HCT116 (cell line): Measurements from ENCODE around the gene GALK2. TPM values are rescaled to one million over a fixed set of nuclear protein-coding genes. Genes with fewer than 3 reads are reported as not detected.

Source experiments
- ATAC-seq: fragments of 200-7000 bp; cut with Tn5 transposase; 2 replicates; pipeline ENCODE4 v1.9.1; 2020; ENCODE audit warnings: mild to moderate bottlenecking, moderate library complexity
- BruUV-seq: library from RNA; stranded (reverse); fragments of 400-500 nt; replicated peaks from 2 replicates; lab custom pipeline; 2021; lab: Mats Ljungman, UMichigan
- CTCF ChIA-PET: fragments of 300-600 bp; sonication (Branson Sonifier 250); formaldehyde crosslinking; loops from one replicate; lab custom pipeline; 2021; ENCODE audit warnings: antibody characterized with exemption; lab: Charles Lee
- POLR2A ChIA-PET: fragments of 300-600, 350-600 bp; sonication (Branson Sonifier 250); formaldehyde crosslinking; loops from one replicate; lab custom pipeline; 2021; ENCODE audit warnings: antibody characterized with exemption; lab: Charles Lee
- RAD21 ChIA-PET, 2 experiments: fragments of 300-600 bp; sonication (Branson Sonifier 250); formaldehyde crosslinking; loops; one replicate each; lab custom pipeline; 2023; ENCODE audit warnings: low total read pairs in 2 of 2; ENCODE audit not compliant: uncharacterized antibody in 2 of 2, unreplicated experiment in 2 of 2, low non-redundant PET in 1 of 2; lab: Charles Lee
- DNase-seq: peaks from one replicate; pipeline ENCODE4 v3.0.0-alpha.2; 2010; ENCODE audit warnings: low read depth, low spot score
- H2AFZ ChIP-seq: fragments of 200-600 bp; shearing (Covaris generic), sonication (generic); 2 replicates; pipeline ENCODE4 v1.6.1; 2017; ENCODE audit warnings: low read depth, mixed run types, mixed read lengths, antibody characterized with exemption, low read length; ENCODE audit not compliant: poor library complexity, severe bottlenecking
- H3K27ac ChIP-seq: 2 replicates; pipeline ENCODE4 v1.5.1; 2012; ENCODE audit warnings: low read depth, low read length
- H3K27me3 ChIP-seq: fragments of 200-600 bp; sonication (generic); 2 replicates; pipeline ENCODE4 v1.6.1; 2016; ENCODE audit warnings: mixed run types, low read length, mixed read lengths; ENCODE audit not compliant: insufficient read depth
- H3K36me3 ChIP-seq, 2 experiments: fragments of 200-500 bp in 1 of 2; fragments of 200-600 bp in 1 of 2; sonication (Bioruptor generic) in 1 of 2; sonication (generic) in 1 of 2; 2 replicates each; pipeline versions ENCODE4 v1.5.1 to v1.6.1; 2014 to 2016; ENCODE audit warnings: low read length in 2 of 2, inconsistent platforms in 1 of 2, mixed read lengths in 1 of 2, mixed run types in 1 of 2; ENCODE audit not compliant: insufficient read depth in 2 of 2, control insufficient read depth in 1 of 2
- H3K4me1 ChIP-seq, 2 experiments: fragments of 200-600 bp in 1 of 2; sonication (generic) in 1 of 2; 2 replicates each; pipeline versions ENCODE4 v1.5.1 to v1.6.1; 2012 to 2017; ENCODE audit warnings: low read length in 2 of 2, inconsistent platforms in 1 of 2, mild to moderate bottlenecking in 1 of 2, mixed read lengths in 1 of 2, mixed run types in 1 of 2, moderate library complexity in 1 of 2; ENCODE audit not compliant: insufficient read depth in 2 of 2, control insufficient read depth in 1 of 2
- H3K4me2 ChIP-seq: fragments of 200-600 bp; sonication (generic); 2 replicates; pipeline ENCODE4 v1.6.1; 2017; ENCODE audit warnings: mixed run types, low read length, mixed read lengths
- H3K4me3 ChIP-seq, 2 experiments: fragments of 200-600 bp in 1 of 2; sonication (generic) in 1 of 2; replicated peaks in 1 of 2; 2 replicates each; pipeline ENCODE4 v1.5.1; 2011 to 2016; ENCODE audit warnings: low read length in 2 of 2, control low read depth in 1 of 2, low read depth in 1 of 2, mild to moderate bottlenecking in 1 of 2, mixed read lengths in 1 of 2, mixed run types in 1 of 2
- H3K79me2 ChIP-seq: fragments of 200-600 bp; sonication (generic); 2 replicates; pipeline ENCODE4 v1.6.1; 2017; ENCODE audit warnings: mild to moderate bottlenecking, mixed run types, low read length, moderate library complexity, mixed read lengths; ENCODE audit not compliant: insufficient read depth
- H3K9ac ChIP-seq: fragments of 200-600 bp; sonication (generic); 2 replicates; pipeline ENCODE4 v1.6.1; 2016; ENCODE audit warnings: low read length, mixed read lengths
- H3K9me2 ChIP-seq: fragments of 200-600 bp; sonication (generic), shearing (Covaris generic); 2 replicates; pipeline ENCODE4 v1.6.1; 2017; ENCODE audit warnings: mixed run types, mild to moderate bottlenecking, moderate library complexity; ENCODE audit not compliant: insufficient read depth
- H3K9me3 ChIP-seq, 2 experiments: fragments of 200-500 bp in 1 of 2; fragments of 200-600 bp in 1 of 2; sonication (Bioruptor generic) in 1 of 2; sonication (generic) in 1 of 2; 2 replicates each; pipeline ENCODE4 v1.6.1; 2014 to 2017; ENCODE audit warnings: low read length in 2 of 2, mixed read lengths in 2 of 2, inconsistent platforms in 1 of 2, low read depth in 1 of 2, mild to moderate bottlenecking in 1 of 2, mixed run types in 1 of 2, moderate library complexity in 1 of 2; ENCODE audit not compliant: control insufficient read depth in 1 of 2, insufficient read depth in 1 of 2
- H4K20me1 ChIP-seq: fragments of 200-600 bp; sonication (generic), shearing (Covaris generic); 2 replicates; pipeline ENCODE4 v1.6.1; 2017; ENCODE audit warnings: mixed run types, mild to moderate bottlenecking, moderate library complexity; ENCODE audit not compliant: insufficient read depth
- CBX3 ChIP-seq: IDR thresholded peaks from 2 replicates; pipeline ENCODE4 v1.6.1; 2012; ENCODE audit warnings: low read depth
- CEBPB ChIP-seq: IDR thresholded peaks from 2 replicates; pipeline ENCODE4 v1.6.1; 2012; ENCODE audit warnings: low read depth
- CTCF ChIP-seq, 3 experiments: fragments of 200-600 bp in 1 of 3; sonication (generic) in 1 of 3; IDR thresholded peaks in 2 of 3; conservative IDR thresholded peaks in 1 of 3; 2 replicates each; pipeline ENCODE4 v1.5.1; 2012 to 2017; ENCODE audit warnings: low read depth in 2 of 3, low read length in 2 of 3, antibody characterized with exemption in 1 of 3, borderline replicate concordance in 1 of 3, control low read depth in 1 of 3, mild to moderate bottlenecking in 1 of 3, mixed read lengths in 1 of 3, mixed run types in 1 of 3, moderate library complexity in 1 of 3; ENCODE audit not compliant: insufficient read depth in 1 of 3
- EGR1 ChIP-seq: IDR thresholded peaks from 2 replicates; pipeline ENCODE4 v1.6.1; 2012; ENCODE audit warnings: low read depth
- EZH2 ChIP-seq: fragments of 200-600 bp; sonication (generic); IDR thresholded peaks from 2 replicates; pipeline ENCODE4 v1.6.1; 2017; ENCODE audit warnings: antibody characterized with exemption, mixed run types
- JUND ChIP-seq: IDR thresholded peaks from 2 replicates; pipeline ENCODE4 v1.6.1; 2012
- POLR2A ChIP-seq: IDR thresholded peaks from 2 replicates; pipeline ENCODE4 v1.7.0; 2011; ENCODE audit warnings: borderline replicate concordance; ENCODE audit not compliant: insufficient read depth, insufficient read length; ENCODE audit errors: extremely low read depth
- POLR2AphosphoS5 ChIP-seq: IDR thresholded peaks from 2 replicates; pipeline ENCODE4 v1.6.1; 2011; ENCODE audit warnings: mild to moderate bottlenecking, low read depth, low read length, moderate library complexity
- SIN3A ChIP-seq: IDR thresholded peaks from 2 replicates; pipeline ENCODE4 v1.6.1; 2012; ENCODE audit warnings: low read depth
- SP1 ChIP-seq: IDR thresholded peaks from 2 replicates; pipeline ENCODE4 v1.6.1; 2012; ENCODE audit warnings: low read depth
- SRF ChIP-seq: IDR thresholded peaks from 2 replicates; pipeline ENCODE4 v1.6.1; 2012; ENCODE audit warnings: low read depth
- TCF7L2 ChIP-seq: IDR thresholded peaks from 2 replicates; pipeline ENCODE4 v1.7.0; 2011; ENCODE audit warnings: borderline replicate concordance, inconsistent platforms; ENCODE audit not compliant: insufficient read depth, insufficient read length; ENCODE audit errors: extremely low read depth
- YY1 ChIP-seq: IDR thresholded peaks from 2 replicates; pipeline ENCODE4 v1.6.1; 2011; ENCODE audit warnings: low read length, low read depth, moderate library complexity, mild to moderate bottlenecking; ENCODE audit not compliant: insufficient replicate concordance; ENCODE audit errors: extremely low read depth
- ZBTB33 ChIP-seq: IDR thresholded peaks from 2 replicates; pipeline ENCODE4 v1.6.1; 2011; ENCODE audit warnings: mild to moderate bottlenecking, low read length, moderate library complexity; ENCODE audit not compliant: insufficient replicate concordance; ENCODE audit errors: extremely low read depth
- ZFX ChIP-seq: fragments of 450-650 bp; IDR thresholded peaks from 2 replicates; pipeline ENCODE4 v1.6.1; 2017
- ZNF274 ChIP-seq: fragments of 200-500 bp; sonication (Bioruptor generic); IDR thresholded peaks from 2 replicates; pipeline ENCODE4 v1.6.1; 2014; ENCODE audit warnings: mild to moderate bottlenecking, low read depth, low read length, inconsistent platforms
- intact Hi-C: fragments of 100-400 bp; cut with micrococcal nuclease; formaldehyde crosslinking; loops from 2 replicates; pipeline ENCODE4 v1.10.0; 2022
- total RNA-seq: library from RNA; stranded (reverse); gene quantifications from one replicate; pipeline ENCODE4 v1.2.1, GENCODE V29; 2021; ENCODE audit not compliant: unreplicated experiment
- TF ChIP-seq, protein P1 (sequence below): IDR thresholded peaks from 2 replicates; pipeline ENCODE4 v1.6.1; 2012; ENCODE audit warnings: low read depth

Gene GALK2
- total RNA-seq, 1 experiment from 2014 or later, result 18.7 TPM

DNA sequence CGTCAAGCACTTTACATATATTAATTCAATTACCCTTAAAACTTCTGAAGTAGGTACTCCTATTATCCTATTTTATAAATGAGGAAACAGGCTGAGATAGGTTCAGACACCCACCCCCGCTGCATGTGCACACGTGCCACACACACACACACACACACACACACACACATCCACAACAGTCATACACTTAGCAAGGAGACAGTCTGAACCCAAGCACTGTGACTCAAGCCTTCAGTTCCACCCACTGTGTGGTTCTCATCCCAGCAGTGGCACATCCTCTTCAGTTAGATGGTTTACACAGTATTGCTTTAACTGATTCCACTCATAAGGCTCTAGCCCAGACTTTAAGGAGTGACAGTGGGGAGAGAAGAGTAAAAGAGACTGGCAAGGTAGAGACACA, 161.9 kb downstream of the GALK2 start:
- no peaks in the 10 kb centered on the region for H3K9me3 ChIP-seq
- ATAC-seq, result no peak
- H4K20me1 ChIP-seq, result no peaks in the 10 kb centered on the region
- no TSS peak for BruUV-seq
- H3K27me3 ChIP-seq, result no peaks in the 10 kb centered on the region
- ChIA-PET POLR2A (no interaction called here), CTCF (no interaction called here), RAD21 (no interaction called here)
- no peak overlapping the region for H3K27ac ChIP-seq
- no peak overlapping the region for H2AFZ ChIP-seq
- TF ChIP-seq JUND (no peak), CBX3 (no peak), ZNF274 (no peak), EZH2 (no peak), ZBTB33 (no peak), CEBPB (no peak), SP1 (no peak), ZFX (no peak), TCF7L2 (no peak), SRF (no peak), CTCF (IDR thresholded peaks at IDR 0.05 in 2 of 3, conservative IDR thresholded peaks at IDR 0.05 in 1 of 3; ENCODE audit: borderline replicate concordance in 1 of 3, insufficient read depth in 1 of 3, low read depth in 2 of 3, low read length in 2 of 3) (no peak), SIN3A (no peak), YY1 (no peak), POLR2AphosphoS5 (no peak), POLR2A (no peak), EGR1 (no peak)
- TF ChIP-seq, protein P1, sequence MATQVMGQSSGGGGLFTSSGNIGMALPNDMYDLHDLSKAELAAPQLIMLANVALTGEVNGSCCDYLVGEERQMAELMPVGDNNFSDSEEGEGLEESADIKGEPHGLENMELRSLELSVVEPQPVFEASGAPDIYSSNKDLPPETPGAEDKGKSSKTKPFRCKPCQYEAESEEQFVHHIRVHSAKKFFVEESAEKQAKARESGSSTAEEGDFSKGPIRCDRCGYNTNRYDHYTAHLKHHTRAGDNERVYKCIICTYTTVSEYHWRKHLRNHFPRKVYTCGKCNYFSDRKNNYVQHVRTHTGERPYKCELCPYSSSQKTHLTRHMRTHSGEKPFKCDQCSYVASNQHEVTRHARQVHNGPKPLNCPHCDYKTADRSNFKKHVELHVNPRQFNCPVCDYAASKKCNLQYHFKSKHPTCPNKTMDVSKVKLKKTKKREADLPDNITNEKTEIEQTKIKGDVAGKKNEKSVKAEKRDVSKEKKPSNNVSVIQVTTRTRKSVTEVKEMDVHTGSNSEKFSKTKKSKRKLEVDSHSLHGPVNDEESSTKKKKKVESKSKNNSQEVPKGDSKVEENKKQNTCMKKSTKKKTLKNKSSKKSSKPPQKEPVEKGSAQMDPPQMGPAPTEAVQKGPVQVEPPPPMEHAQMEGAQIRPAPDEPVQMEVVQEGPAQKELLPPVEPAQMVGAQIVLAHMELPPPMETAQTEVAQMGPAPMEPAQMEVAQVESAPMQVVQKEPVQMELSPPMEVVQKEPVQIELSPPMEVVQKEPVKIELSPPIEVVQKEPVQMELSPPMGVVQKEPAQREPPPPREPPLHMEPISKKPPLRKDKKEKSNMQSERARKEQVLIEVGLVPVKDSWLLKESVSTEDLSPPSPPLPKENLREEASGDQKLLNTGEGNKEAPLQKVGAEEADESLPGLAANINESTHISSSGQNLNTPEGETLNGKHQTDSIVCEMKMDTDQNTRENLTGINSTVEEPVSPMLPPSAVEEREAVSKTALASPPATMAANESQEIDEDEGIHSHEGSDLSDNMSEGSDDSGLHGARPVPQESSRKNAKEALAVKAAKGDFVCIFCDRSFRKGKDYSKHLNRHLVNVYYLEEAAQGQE, result no peak
- no peaks in the 10 kb centered on the region for H3K4me1 ChIP-seq
- H3K9me2 ChIP-seq, result no peaks in the 10 kb centered on the region
- no peak overlapping the region for H3K9ac ChIP-seq
- intact Hi-C loops, result no loop called here
- DNase-seq, result no peak
- H3K4me3 ChIP-seq, result no peak overlapping the region
- no peaks in the 10 kb centered on the region for H3K79me2 ChIP-seq
- H3K36me3 ChIP-seq, result no peaks in the 10 kb centered on the region
- no peak overlapping the region for H3K4me2 ChIP-seq
